Activated T-cell treated with anti-CD3 and anti-CD28 coated beads, Interleukin-2, amount 50 U/mL, for 72 hours (primary cell): ENCODE results near the gene SPINT1. TPM values are rescaled to one million over a fixed set of nuclear protein-coding genes. Genes with fewer than 3 reads are reported as not detected.

Experiments used
- total RNA-seq, 2 donors: library from RNA; stranded (reverse); gene quantifications; one replicate each; pipeline ENCODE4 v1.2.3, GENCODE V29; 2022

Gene SPINT1
- total RNA-seq, 2 donors from 2014 or later, result 17.3 to 19.4 TPM

Other genes with a start within 250 kb of the SPINT1 start
- gene KNL1, start 249.8 kb upstream of the SPINT1 start, total RNA-seq, result 10 to 100 TPM; 32.5 to 34.1 TPM
- gene RAD51, start 148.9 kb upstream of the SPINT1 start, total RNA-seq, result 10 to 100 TPM; 49.9 to 73.2 TPM
- gene RMDN3, start 88.8 kb upstream of the SPINT1 start, total RNA-seq, result 10 to 100 TPM; 28.0 to 30.7 TPM
- 10 to 100 TPM; 40.9 to 44.8 TPM for gene GCHFR, start 80.0 kb upstream of the SPINT1 start, total RNA-seq
- 1 to 10 TPM; 1.6 to 1.7 TPM for gene C15orf62, start 74.1 kb upstream of the SPINT1 start, total RNA-seq
- gene ZFYVE19, start 37.0 kb upstream of the SPINT1 start, total RNA-seq, result 10 to 100 TPM; 24.1 to 29.8 TPM
- 10 to 100 TPM; 26.3 to 37.3 TPM for gene DNAJC17, start 36.6 kb upstream of the SPINT1 start, total RNA-seq
- gene PPP1R14D, start 15.3 kb upstream of the SPINT1 start, total RNA-seq, result not detected
- gene RHOV, start 30.2 kb downstream of the SPINT1 start, total RNA-seq, result under 1 TPM; 0.14 to 0.23 TPM
- 10 to 100 TPM; 10.7 to 12.1 TPM for gene VPS18, start 50.4 kb downstream of the SPINT1 start, total RNA-seq
- gene DLL4, start 85.3 kb downstream of the SPINT1 start, total RNA-seq, result under 1 TPM; 0.12 to 0.19 TPM
- 10 to 100 TPM; 77.8 to 83.0 TPM for gene CHAC1, start 109.4 kb downstream of the SPINT1 start, total RNA-seq